Measurements from ENCODE around the gene RPS6KA2. TPM values are rescaled to one million over a fixed set of nuclear protein-coding genes. Genes with fewer than 3 reads are reported as not detected.
A peak's percentile ranks its signal among the peaks of the same experiment; 100 is the strongest.

Gene RPS6KA2
- total RNA-seq, 4 donors from 2014 or later, result 55.4 to 119 (median 76.4) TPM

DNA sequence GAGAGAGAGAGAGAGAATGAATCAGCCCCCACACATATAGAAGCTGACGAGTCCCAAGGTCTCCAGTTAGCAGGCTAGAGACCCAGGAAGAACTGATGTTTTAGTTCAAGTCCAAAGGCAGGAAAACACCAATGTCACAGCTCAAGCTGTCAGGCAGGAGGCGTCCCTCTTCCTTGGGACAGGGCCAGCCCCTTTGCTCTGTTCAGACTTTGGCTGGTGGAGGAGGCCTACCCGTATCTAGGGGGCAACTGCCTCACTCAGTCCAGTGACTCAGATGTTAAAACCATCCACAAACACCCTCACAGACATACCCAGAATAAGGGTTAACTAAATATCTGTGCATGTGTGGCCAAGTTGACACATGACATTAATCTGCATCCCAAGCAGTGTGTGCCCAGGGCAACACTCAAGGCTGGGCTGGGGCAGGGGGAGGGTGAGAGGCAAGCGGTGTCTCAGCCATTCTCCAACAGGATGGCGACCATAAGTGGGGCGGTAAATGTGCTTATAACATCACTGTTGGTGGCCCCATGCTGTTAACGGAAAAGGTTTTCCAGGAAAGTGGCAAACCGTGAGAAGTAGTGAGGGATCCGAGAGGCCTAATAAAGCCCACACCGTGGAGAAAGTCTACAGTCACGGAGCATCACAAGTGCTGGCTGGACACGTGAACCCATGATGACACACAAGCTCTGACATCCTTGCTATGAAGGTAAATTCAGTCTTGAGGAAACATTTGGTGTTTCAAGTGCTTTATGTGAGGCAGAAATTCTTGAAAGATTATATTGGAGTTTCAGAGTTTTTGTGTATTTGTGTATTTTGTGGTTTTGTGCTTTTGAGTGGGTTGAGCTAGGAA is 68.7 kb downstream of the RPS6KA2 start:
- Histone ChIP-seq H3K9me3 (peaks cover 0 to 19% (median 0%) of the 10 kb centered on the region in 3 donors), H3K27ac (peak overlapping the region in 3 of 4 donors; percentile 9 to 79 (median 68)), H3K4me1 (peaks cover 0 to 40% (median 0%) of the 10 kb centered on the region in 3 donors)

DNA sequence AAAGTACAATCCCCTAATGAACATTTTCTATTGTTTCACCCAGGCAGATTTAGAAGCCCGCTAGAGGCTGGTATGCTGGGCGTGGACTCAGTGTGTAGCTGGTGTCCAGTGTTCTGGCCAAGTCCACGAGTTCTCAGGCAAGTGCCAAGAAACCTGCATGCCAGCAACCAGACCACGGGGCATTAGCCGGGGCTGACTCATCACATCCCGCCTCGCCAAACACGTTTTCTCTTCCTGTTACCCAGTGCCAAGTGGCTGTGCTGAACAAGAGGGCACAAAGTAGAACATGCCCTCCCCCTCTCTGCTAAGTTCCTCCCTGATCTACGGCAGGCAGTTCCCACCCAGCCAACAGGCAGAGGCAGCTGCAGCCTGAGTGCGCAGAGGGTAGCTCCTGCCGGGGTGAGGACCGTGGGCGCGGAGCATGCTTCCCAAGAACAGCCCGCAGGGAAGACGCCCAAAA is 70.2 kb downstream of the RPS6KA2 start:
- H3K27me3 ChIP-seq, result no peaks in the 10 kb centered on the region
- peak; percentile 96 for ATAC-seq
- H3K36me3 ChIP-seq, result no peaks in the 10 kb centered on the region
- peak overlapping the region in 3 of 4 donors; percentile 68 to 79 (median 75) for H3K27ac ChIP-seq
- WGBS, 2 donors (ENCODE audit: low coverage in 1 of 2), result 40 to 80% methylated on average over 1 of the region's 16 CpGs
- H3K4me3 ChIP-seq, result no peak overlapping the region
- no peak for TF ChIP-seq EP300 (IDR thresholded peaks at IDR 0.05)
- TF ChIP-seq, protein P1, sequence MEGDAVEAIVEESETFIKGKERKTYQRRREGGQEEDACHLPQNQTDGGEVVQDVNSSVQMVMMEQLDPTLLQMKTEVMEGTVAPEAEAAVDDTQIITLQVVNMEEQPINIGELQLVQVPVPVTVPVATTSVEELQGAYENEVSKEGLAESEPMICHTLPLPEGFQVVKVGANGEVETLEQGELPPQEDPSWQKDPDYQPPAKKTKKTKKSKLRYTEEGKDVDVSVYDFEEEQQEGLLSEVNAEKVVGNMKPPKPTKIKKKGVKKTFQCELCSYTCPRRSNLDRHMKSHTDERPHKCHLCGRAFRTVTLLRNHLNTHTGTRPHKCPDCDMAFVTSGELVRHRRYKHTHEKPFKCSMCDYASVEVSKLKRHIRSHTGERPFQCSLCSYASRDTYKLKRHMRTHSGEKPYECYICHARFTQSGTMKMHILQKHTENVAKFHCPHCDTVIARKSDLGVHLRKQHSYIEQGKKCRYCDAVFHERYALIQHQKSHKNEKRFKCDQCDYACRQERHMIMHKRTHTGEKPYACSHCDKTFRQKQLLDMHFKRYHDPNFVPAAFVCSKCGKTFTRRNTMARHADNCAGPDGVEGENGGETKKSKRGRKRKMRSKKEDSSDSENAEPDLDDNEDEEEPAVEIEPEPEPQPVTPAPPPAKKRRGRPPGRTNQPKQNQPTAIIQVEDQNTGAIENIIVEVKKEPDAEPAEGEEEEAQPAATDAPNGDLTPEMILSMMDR (IDR thresholded peaks at IDR 0.05), result peak in 1 of 4 experiments; percentile 25
- peak in 1 of 2 donors; percentile 14 for TF ChIP-seq POLR2A (IDR thresholded peaks at IDR 0.05)
- peak; percentile 94 for TF ChIP-seq POLR2AphosphoS5 (IDR thresholded peaks at IDR 0.05)
- peaks cover 0 to 19% (median 0%) of the 10 kb centered on the region in 3 donors for H3K9me3 ChIP-seq
- H3K4me1 ChIP-seq, result peaks cover 0 to 46% (median 0%) of the 10 kb centered on the region in 3 donors

More for the DNA sequence above, 68.7 kb downstream of the RPS6KA2 start:
- 95 to 100% methylated on average over 5 to 10 of the region's 12 CpGs for WGBS, 2 donors (ENCODE audit: low coverage in 1 of 2)
- no peak for ATAC-seq
- Histone ChIP-seq H3K4me3 (no peak overlapping the region), H3K36me3 (peaks cover 0 to 8% of the 10 kb centered on the region in 2 donors), H3K27me3 (no peaks in the 10 kb centered on the region)
- TF ChIP-seq POLR2A (IDR thresholded peaks at IDR 0.05), result no peak

DNA sequence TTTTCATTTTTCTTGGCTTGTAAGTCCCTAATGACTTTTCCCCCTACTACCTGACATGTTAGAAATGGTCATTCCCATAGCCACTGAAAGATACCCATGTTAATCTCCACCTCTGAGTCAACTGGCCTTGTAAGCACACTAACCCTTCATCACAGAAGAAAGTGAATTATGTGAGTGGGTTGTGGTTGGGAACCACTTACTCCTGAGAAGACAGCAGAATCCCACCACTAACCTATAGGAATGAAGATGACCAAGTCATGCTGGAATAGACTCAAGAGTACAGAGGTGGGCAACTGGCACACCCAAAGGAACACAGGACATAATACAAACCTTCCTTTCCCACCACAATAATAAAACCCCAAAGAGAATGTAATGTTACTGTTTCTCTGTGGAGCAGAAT is 70.7 kb downstream of the RPS6KA2 start:
- Histone ChIP-seq H3K27me3 (no peaks in the 10 kb centered on the region), H3K4me3 (no peak overlapping the region), H3K36me3 (no peaks in the 10 kb centered on the region), H3K9me3 (peaks cover 0 to 19% (median 0%) of the 10 kb centered on the region in 3 donors), H3K27ac (peak overlapping the region; percentile 15 to 79 (median 72)), H3K4me1 (peaks cover 0 to 46% (median 0%) of the 10 kb centered on the region in 3 donors)
- TF ChIP-seq EP300 (IDR thresholded peaks at IDR 0.05) (no peak), POLR2A (IDR thresholded peaks at IDR 0.05) (no peak), POLR2AphosphoS5 (IDR thresholded peaks at IDR 0.05) (no peak)
- TF ChIP-seq, protein P1 (IDR thresholded peaks at IDR 0.05), result no peak
- ATAC-seq, result no peak

DNA sequence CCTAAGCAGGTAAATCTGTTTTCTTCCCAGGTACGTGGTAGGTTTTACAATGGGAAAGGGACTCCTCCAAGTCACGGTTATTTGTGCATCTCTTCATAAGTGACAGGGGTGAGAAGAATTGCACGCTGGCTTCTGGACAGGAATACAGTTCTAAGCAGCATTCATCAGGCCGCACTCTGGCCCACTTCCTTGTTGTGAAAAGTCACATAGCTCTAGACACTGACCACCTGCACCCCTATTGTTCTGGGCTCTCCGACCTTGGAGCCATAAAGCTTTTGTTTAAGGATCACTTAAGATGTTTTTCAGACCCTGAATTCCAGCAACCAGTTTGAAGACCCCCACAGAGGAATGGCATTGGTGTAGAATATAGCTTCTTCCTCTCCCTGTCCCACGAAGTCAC is 72.0 kb downstream of the RPS6KA2 start:
- TF ChIP-seq POLR2A (IDR thresholded peaks at IDR 0.05) (no peak), EP300 (IDR thresholded peaks at IDR 0.05) (no peak), POLR2AphosphoS5 (IDR thresholded peaks at IDR 0.05) (no peak)
- TF ChIP-seq, protein P1 (IDR thresholded peaks at IDR 0.05), result no peak

DNA sequence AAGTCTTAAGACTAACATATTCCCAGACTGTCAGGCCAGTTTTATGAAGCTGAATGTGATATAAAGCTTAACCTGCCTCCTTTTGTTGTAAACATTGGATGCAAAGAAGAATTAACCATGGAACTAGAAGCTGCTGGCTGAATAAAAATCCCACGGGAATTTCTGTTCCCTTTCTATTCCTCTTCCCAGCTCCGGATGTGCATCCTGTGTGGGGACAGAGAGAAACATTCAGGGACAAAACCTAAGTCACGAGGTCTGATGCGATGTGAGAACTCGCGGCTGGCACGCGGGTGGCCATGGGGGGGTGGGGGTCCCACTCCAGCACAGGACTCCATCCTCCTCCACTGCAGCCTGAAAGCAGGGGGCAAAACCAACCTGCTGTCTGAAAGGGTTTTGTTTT is 72.7 kb downstream of the RPS6KA2 start:
- 36 to 55% methylated on average over 2 to 8 of the region's 8 CpGs for WGBS, 2 donors (ENCODE audit: low coverage in 1 of 2)

More for the DNA sequence above, 72.0 kb downstream of the RPS6KA2 start:
- 85 to 100% methylated on average over 3 to 6 of the region's 6 CpGs for WGBS, 2 donors (ENCODE audit: low coverage in 1 of 2)
- ATAC-seq, result no peak
- H3K36me3 ChIP-seq, result no peaks in the 10 kb centered on the region
- H3K9me3 ChIP-seq, result peaks cover 0 to 12% (median 0%) of the 10 kb centered on the region in 3 donors
- no peak overlapping the region for H3K4me3 ChIP-seq
- H3K27me3 ChIP-seq, result no peaks in the 10 kb centered on the region
- peaks cover 0 to 46% (median 0%) of the 10 kb centered on the region in 3 donors for H3K4me1 ChIP-seq
- H3K27ac ChIP-seq, result peak overlapping the region in 3 of 4 donors; percentile 68 to 79 (median 75)

More for the DNA sequence above, 72.7 kb downstream of the RPS6KA2 start:
- H3K27ac ChIP-seq, result peak overlapping the region in 3 of 4 donors; percentile 56 to 75 (median 68)
- ATAC-seq, result no peak
- no peak for TF ChIP-seq EP300 (IDR thresholded peaks at IDR 0.05)
- TF ChIP-seq POLR2AphosphoS5 (IDR thresholded peaks at IDR 0.05), result no peak
- TF ChIP-seq POLR2A (IDR thresholded peaks at IDR 0.05), result no peak
- TF ChIP-seq, protein P1 (IDR thresholded peaks at IDR 0.05), result no peak
- peaks cover 0 to 4% (median 0%) of the 10 kb centered on the region in 3 donors for H3K9me3 ChIP-seq
- peaks cover 0 to 46% (median 0%) of the 10 kb centered on the region in 3 donors for H3K4me1 ChIP-seq
- H3K36me3 ChIP-seq, result no peaks in the 10 kb centered on the region
- H3K27me3 ChIP-seq, result no peaks in the 10 kb centered on the region
- H3K4me3 ChIP-seq, result no peak overlapping the region

Measured in gastroesophageal sphincter (tissue), 4 donors.